Vagina (tissue), 2 donors: Measurements from ENCODE around the gene UBE4B. TPM values are rescaled to one million over a fixed set of nuclear protein-coding genes. Genes with fewer than 3 reads are reported as not detected.
"Not testable (repeated sequence)": the region's sequence is repeated elsewhere in the genome, so short reads cannot be mapped to it uniquely, and the experiment has no call there.

Experiments
- DNase-seq, 2 donors: peaks; one replicate each; pipeline ENCODE4 v3.0.0-alpha.2; 2017; ENCODE audit errors: extremely low spot score in 2 of 2
- H3K27ac ChIP-seq: fragments of 200-600 bp; sonication (generic); one replicate; pipeline ENCODE4 v1.5.1; 2019
- H3K27me3 ChIP-seq: fragments of 200-600 bp; sonication (generic); one replicate; pipeline ENCODE4 v1.5.1; 2019
- H3K36me3 ChIP-seq, 2 donors: fragments of 200-600 bp; sonication (generic); one replicate each; pipeline ENCODE4 v1.5.1; 2017 to 2019
- H3K4me1 ChIP-seq: fragments of 200-600 bp; sonication (generic); one replicate; pipeline ENCODE4 v1.5.1; 2019
- H3K4me3 ChIP-seq, 2 donors: fragments of 200-600 bp; sonication (generic); 1 replicate in 1 of 2; 2 replicates in 1 of 2; pipeline ENCODE4 v1.5.1; 2016 to 2019
- H3K9me3 ChIP-seq: fragments of 200-600 bp; sonication (generic); one replicate; pipeline ENCODE4 v1.5.1; 2019
- CTCF ChIP-seq, 3 experiments: fragments of 450-650 bp in 2 of 3; fragments of 200-600 bp in 1 of 3; sonication (generic) in 1 of 3; IDR thresholded peaks; one replicate each; pipeline ENCODE4 v1.5.1; 2017 to 2019; ENCODE audit warnings: antibody characterized with exemption in 3 of 3, mild to moderate bottlenecking in 2 of 3, moderate library complexity in 2 of 3
- POLR2A ChIP-seq, 2 donors: fragments of 450-650 bp; IDR thresholded peaks; one replicate each; pipeline ENCODE4 v1.6.1; 2017; ENCODE audit warnings: antibody characterized with exemption in 2 of 2, mild to moderate bottlenecking in 2 of 2, moderate library complexity in 2 of 2
- POLR2AphosphoS5 ChIP-seq, 2 donors: sonication (generic); formaldehyde crosslinking; IDR thresholded peaks; one replicate each; pipeline ENCODE4 v1.9.0; 2017; ENCODE audit warnings: antibody characterized with exemption in 2 of 2, mild to moderate bottlenecking in 2 of 2, low read depth in 1 of 2; ENCODE audit not compliant: insufficient read depth in 1 of 2
- intact Hi-C: fragments of 100-400 bp; cut with DNase I; formaldehyde crosslinking; loops from one replicate; pipeline ENCODE4 v1.15.1; 2023
- total RNA-seq: library from RNA; depleted of rRNA; stranded (reverse); fragments of >200 nt; gene quantifications from one replicate; pipeline ENCODE4 v1.2.3, GENCODE V29; 2016

The UBE4B gene
- total RNA-seq, 1 donor from 2014 or later: 51.1 TPM

- Histone ChIP-seq H3K9me3 (no peaks in the 10 kb centered on the region), H3K4me1 (no peaks in the 10 kb centered on the region), H3K27ac (no peak overlapping the region), H3K27me3 (no peaks in the 10 kb centered on the region), H3K36me3 (no peaks in the 10 kb centered on the region), H3K4me3 (no peak overlapping the region)
- TF ChIP-seq POLR2AphosphoS5 (IDR thresholded peaks at IDR 0.05; ENCODE audit: insufficient read depth in 1 of 2, low read depth in 1 of 2) (no peak), POLR2A (IDR thresholded peaks at IDR 0.05) (no peak), CTCF (IDR thresholded peaks at IDR 0.05) (no peak)
- intact Hi-C loops: no loop called here
- no peak for DNase-seq
Observed at GRCh38 chr1:10007169-10007568, 25.6 kb upstream of the UBE4B start.

- intact Hi-C loops: no loop called here
- TF ChIP-seq POLR2A (IDR thresholded peaks at IDR 0.05) (no peak), POLR2AphosphoS5 (IDR thresholded peaks at IDR 0.05; ENCODE audit: insufficient read depth in 1 of 2, low read depth in 1 of 2) (no peak), CTCF (IDR thresholded peaks at IDR 0.05) (no peak)
- H3K27me3 ChIP-seq: no peaks in the 10 kb centered on the region
Observed at GRCh38 chr1:10014016-10014415, 18.7 kb upstream of the UBE4B start.

DNA sequence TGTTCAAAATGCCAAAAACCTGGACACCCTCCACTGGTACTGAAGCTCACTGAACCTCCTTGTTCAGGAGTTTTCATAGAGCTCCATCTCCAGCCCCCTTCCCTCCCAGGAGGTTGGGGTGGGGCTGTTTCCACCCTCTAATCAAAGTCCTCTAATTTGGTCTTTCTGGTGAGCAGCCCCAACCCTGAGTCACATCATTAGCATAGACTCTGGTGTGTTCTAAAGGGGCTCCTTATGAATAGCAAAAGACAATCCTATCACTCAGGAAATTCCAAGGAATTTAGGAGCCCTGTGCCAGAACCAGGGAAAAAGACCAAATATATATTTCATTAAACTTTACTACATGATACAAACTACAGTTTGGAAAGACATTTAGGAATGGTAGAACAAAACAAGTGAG is 13.2 kb upstream of the UBE4B start:
- Histone ChIP-seq H3K4me3 (no peak overlapping the region), H3K27ac (no peak overlapping the region), H3K27me3 (no peaks in the 10 kb centered on the region), H3K36me3 (no peaks in the 10 kb centered on the region), H3K4me1 (peaks cover 6% of the 10 kb centered on the region), H3K9me3 (no peaks in the 10 kb centered on the region)
- no peak for TF ChIP-seq POLR2AphosphoS5 (IDR thresholded peaks at IDR 0.05; ENCODE audit: insufficient read depth in 1 of 2, low read depth in 1 of 2)
- no peak for TF ChIP-seq CTCF (IDR thresholded peaks at IDR 0.05)
- TF ChIP-seq POLR2A (IDR thresholded peaks at IDR 0.05): no peak
- no peak for DNase-seq
- intact Hi-C loops: no loop called here

More at GRCh38 chr1:10014016-10014415, 18.7 kb upstream of the UBE4B start:
- Histone ChIP-seq H3K36me3 (no peaks in the 10 kb centered on the region), H3K4me1 (peaks cover 6% of the 10 kb centered on the region), H3K9me3 (no peaks in the 10 kb centered on the region), H3K4me3 (no peak overlapping the region), H3K27ac (no peak overlapping the region)
- no peak for DNase-seq

GRCh38 chr1:10020086-10020485 is 12.7 kb upstream of the UBE4B start:
- TF ChIP-seq POLR2A (IDR thresholded peaks at IDR 0.05) (no peak), POLR2AphosphoS5 (IDR thresholded peaks at IDR 0.05; ENCODE audit: insufficient read depth in 1 of 2, low read depth in 1 of 2) (no peak), CTCF (IDR thresholded peaks at IDR 0.05) (no peak)
- peaks cover 6% of the 10 kb centered on the region for H3K4me1 ChIP-seq
- H3K36me3 ChIP-seq: no peaks in the 10 kb centered on the region
- no peak overlapping the region for H3K27ac ChIP-seq
- H3K4me3 ChIP-seq: no peak overlapping the region
- no peaks in the 10 kb centered on the region for H3K27me3 ChIP-seq
- DNase-seq: no peak
- intact Hi-C loops: no loop called here
- H3K9me3 ChIP-seq: no peaks in the 10 kb centered on the region

DNA sequence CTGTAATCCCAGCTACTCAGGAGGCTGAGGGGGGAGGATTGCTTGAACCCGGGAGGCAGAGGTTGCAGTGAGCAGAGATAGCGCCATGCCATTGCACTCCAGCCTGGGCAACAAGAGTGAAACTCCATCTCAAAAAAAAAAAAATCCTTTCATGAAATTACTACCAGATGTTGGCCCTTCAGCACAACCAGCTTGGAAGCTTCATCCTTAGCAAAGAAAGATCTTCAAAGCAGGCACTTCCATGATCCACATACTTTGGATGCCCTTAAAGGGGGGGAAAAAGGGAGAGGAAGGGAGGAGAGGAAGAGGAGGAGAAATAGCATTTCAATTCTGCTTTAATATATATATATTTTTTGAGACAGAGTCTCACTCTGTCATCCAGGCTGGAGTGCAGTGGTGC is 12.1 kb upstream of the UBE4B start:
- DNase-seq, H3K27me3 ChIP-seq, H3K4me3 ChIP-seq, H3K4me1 ChIP-seq, H3K36me3 ChIP-seq, H3K27ac ChIP-seq, intact Hi-C loops, H3K9me3 ChIP-seq: not testable (repeated sequence)

DNA sequence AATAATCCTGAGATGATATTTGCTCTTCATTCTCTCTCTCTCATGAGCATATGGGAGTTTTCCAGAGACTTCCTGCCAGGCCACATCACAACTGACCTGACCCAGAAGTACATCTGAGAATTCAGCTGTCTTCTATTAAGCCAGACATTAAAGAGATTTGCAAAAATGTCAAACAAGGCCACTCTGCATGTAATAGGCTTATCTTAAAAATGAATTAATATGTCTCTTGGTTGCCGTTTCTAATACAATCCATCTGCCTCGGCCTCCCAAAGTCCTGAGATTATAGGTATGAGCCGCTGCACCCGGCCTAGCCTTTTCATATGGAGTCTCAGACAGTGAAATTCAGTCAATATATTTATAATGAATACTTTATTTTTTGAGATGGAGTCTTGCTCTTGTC is 10.8 kb upstream of the UBE4B start:
- intact Hi-C loops, H3K27ac ChIP-seq, DNase-seq, H3K27me3 ChIP-seq, H3K4me1 ChIP-seq, H3K4me3 ChIP-seq, H3K36me3 ChIP-seq, H3K9me3 ChIP-seq: not testable (repeated sequence)
